Pulmonary artery endothelial cell (primary cell): ENCODE measurements around the gene SLC39A3. TPM values are rescaled to one million over a fixed set of nuclear protein-coding genes. Genes with fewer than 3 reads are reported as not detected.
A peak's percentile ranks its signal among the peaks of the same experiment; 100 is the strongest.

Experiments used
- DNase-seq: peaks from one replicate; pipeline ENCODE4 v3.0.0-alpha.2; 2011; ENCODE audit warnings: low read depth, low spot score
- total RNA-seq: library from RNA; depleted of rRNA; stranded (reverse); fragments of >200 nt; gene quantifications from 2 replicates; pipeline ENCODE4 v1.2.3, GENCODE V29; 2014

Gene SLC39A3
- total RNA-seq, result 18.0 and 25.9 TPM in 2 replicates

DNA sequence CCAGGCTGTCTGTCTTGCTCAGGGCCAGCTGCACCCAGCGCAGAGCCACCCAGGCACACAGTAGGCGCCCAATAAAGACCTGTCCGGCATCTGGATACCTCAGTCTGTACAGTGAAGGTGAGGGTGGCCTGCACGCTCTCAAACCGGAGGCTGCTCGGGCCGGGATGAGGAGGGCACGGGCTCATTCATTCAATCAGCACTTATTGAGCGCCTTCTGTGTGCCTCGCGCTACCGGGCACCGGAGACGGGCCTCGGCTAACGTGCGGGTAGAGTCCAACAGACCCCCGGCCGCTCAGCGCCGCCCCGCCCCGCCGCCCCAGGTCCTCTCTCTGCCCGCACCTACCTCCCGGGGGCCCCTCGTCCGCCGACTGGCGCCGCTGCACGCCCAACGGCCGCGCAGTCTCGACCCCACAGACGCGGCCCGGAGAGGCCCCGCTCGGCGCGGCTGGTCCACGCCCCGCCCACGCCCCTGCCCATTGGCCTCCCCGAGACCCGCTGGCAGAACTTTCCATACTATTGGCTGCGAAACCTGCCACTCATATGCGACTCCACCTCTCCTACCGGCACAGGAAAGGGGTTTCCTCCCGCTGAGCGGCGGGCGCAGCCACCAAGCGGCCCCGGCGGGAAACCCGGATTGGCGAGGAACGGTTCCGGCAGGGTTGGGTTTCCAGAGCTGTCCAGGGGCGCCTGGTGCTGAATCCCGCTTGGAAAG is at the start of gene SLC39A3:
Gene SLC39A3, minus strand, starts transcription at position 416 of the 712 bp plus-strand sequence. CDS start 2,760 bp downstream, outside the sequence.
- DNase-seq, result peak; percentile 96

GRCh38 chr19:2788237-2788636 is 48.4 kb upstream of the SLC39A3 start:
- DNase-seq, result no peak

DNA sequence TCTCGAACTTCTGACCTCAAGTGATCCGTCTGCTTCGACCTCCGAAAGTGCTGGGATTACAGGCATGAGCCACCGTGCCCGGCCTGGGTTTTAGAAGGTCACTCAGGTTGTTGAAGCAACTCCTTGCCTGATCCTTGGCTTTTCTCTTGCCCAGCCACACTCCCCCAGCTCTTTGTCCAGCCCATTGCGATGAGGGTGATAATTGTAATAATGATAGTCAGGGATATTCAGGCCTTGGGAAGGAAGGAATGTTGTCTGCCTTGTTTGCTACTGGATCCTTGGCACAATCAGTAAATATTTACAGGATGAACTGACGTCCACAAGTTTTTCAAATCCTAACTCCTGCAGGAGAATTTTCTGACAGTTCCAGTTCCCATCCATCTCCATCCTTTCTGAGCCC is 47.3 kb upstream of the SLC39A3 start:
- DNase-seq, result no peak

GRCh38 chr19:2785244-2785997 is 45.6 kb upstream of the SLC39A3 start, which contains the start of gene THOP1:
TSS of gene THOP1 (plus strand) at chr19:2785503. CDS start at chr19:2785663, 160 bp downstream.
- peak; percentile 96 for DNase-seq

- no peak for DNase-seq
Measured at GRCh38 chr19:2783781-2784145, 43.9 kb upstream of the SLC39A3 start.

DNA sequence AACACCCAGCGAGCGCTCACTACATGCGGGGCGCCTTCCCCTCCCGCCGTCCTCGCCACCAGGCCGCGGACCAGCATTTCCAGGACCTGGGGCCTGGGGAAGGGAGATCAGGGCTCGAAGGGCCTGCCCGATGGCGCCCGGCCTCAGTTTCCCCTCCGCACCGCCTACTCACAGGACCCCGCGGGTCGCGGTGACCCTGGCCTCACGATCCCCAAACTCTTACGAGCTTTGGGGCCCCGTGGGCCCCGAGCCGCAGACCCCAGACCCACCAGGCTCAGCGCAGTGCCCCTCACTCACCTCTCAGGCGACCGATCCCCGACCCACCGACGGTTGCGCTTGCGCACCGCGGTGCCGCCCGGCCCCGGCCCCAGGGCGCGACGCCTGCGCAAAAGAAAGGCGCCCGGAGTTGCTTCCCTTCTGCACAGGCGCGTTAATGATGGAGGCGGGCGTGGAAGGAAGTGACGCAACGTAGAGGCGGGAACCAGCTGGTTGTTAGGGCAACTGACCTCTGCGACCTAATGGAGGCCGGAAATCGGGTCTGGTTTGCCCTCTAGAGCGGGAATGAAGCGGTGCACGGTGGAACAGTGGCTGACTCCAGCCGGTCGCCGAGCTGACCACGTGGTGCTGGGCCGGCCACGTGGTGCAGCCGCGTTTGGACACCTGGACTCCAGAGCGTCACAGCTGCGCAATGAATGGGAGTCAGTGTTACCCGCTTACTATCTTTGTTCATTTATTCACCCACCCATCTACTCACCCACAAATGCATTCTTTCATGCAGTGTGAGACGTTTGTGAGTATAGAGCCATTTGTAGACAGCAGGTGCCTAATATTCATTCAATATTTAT is 43.3 kb upstream of the SLC39A3 start, which contains the start of gene SGTA:
Gene SGTA, minus strand, starts transcription at position 338 of the 845 bp plus-strand sequence. CDS start 14,205 bp downstream, outside the sequence.
- peak; percentile 98 for DNase-seq

DNA sequence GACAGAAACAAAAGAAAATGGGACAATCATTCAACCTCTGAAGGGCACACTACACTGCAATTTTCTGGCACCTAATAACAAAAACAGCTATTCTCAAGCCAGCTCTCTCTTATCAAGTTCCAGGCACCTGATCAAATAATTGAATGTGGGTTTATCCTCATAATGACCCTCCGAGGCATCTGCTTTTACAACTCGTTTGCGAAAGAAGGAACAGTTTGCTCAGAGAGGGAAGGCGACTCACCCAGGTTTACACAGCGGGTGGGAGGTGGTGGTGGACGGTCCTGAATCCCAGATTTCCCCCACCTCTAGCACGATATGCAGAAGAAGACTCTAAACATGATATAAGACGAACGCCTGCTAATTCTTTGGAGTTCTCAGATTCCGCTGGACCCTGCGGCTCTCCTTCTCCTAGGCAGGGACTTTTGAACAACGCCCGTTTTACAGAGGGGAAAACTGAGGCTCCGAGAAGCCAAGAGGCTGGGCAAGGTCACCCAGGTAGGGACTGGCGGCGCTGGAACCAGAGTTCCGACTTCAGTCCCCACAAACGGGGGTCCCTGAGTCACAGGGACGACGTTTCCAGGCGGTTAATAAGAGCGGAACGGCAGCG is 42.6 kb upstream of the SLC39A3 start:
- DNase-seq, result no peak

GRCh38 chr19:2780284-2780683 is 40.5 kb upstream of the SLC39A3 start:
- DNase-seq, result no peak

DNA sequence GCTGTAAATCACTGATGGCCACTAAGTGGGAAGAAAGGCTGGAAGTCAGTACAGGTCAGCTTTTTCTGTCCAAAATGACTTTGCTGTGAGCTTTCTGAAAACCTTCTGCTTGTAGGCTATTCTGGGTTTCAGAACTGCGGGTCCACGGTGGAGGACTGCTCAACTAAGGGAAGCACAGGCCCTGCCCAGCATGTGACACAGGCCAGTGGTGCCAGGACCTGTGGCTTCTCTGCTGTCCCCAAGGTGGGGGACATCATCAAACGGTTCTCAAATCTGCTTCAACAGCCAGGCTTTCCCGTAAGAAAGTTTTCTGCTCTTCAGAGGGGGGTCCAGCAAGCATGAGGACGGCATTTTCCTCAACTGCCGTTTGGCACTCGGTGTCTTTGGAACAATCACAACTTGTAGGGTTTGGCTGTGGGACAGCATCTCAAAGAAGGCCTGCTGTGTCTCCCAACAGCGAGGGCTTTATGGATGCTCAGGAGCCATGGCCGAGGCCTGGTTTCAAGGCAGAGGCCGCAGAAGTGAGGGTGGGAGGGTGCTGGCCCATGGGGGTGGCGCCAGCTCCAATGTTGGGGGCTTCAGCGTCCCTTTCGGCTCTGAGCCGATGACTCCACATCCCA is 39.4 kb upstream of the SLC39A3 start:
- no peak for DNase-seq

DNA sequence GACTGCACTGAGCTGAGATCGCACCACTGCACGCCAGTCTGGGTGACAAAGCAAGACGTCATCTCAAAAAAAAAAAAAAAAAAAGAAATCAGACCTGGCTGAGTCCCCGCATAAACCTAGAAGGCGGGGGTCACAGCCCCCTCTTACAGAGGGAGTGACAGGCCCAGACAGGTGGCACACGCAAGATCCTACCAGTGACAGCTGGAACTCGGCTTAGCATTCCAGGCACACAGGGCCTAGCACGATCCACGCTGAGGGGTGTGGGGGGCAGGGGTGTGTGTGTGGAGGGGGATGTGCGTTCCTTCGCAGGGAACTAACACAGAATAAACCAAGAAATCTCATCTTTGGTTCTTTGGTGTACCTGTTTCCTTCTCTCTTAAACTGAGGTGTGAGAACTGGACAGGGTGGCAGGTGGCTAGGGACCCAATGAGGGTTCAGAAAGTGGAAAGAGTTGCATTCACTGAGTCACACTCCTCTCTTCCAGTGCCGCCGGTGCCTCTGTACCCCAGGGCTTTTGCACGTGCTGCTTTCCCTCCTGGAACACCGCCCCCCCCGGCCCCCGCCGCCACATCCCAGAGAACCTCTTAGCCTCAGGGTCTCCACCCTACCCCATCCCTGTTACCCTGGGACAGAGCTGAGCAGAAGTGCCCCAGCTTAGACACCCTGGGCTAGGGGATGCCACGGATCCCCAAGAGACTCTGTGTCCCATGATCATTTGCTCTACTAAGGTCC is 38.3 kb upstream of the SLC39A3 start:
- no peak for DNase-seq

GRCh38 chr19:2775556-2776430 is 36.0 kb upstream of the SLC39A3 start:
- no peak for DNase-seq

GRCh38 chr19:2774953-2775555 is 35.2 kb upstream of the SLC39A3 start:
- no peak for DNase-seq

DNA sequence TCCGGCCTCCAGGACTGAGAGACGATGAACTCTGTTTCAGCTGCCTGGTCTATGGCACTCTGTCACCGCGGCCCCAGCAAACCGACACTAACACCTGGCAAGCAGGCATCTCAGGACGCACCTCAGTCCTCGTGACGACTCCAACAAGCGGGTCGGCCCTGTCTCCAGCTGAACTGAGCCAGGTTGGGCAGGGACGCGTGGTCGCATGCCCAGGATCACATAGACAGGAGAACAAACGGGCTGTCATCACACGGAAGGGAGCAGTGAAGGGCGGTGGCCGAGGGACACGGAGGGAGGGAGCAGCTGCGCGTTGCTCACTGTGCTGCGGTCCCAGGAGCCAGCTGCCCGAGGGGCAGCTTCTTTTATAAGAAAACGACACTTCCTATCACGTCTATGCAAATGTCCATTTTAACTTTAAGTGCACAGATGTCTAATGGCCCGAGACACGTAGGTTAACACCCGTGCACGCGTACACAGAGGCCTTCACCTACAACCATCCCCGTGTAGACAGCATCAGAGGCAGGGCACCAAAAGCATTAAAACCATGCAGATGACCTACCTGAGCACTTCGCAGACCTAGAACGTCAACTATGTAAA is 34.4 kb upstream of the SLC39A3 start:
- DNase-seq, result no peak

- no peak for DNase-seq
Measured at GRCh38 chr19:2771786-2772674, 32.2 kb upstream of the SLC39A3 start.

DNA sequence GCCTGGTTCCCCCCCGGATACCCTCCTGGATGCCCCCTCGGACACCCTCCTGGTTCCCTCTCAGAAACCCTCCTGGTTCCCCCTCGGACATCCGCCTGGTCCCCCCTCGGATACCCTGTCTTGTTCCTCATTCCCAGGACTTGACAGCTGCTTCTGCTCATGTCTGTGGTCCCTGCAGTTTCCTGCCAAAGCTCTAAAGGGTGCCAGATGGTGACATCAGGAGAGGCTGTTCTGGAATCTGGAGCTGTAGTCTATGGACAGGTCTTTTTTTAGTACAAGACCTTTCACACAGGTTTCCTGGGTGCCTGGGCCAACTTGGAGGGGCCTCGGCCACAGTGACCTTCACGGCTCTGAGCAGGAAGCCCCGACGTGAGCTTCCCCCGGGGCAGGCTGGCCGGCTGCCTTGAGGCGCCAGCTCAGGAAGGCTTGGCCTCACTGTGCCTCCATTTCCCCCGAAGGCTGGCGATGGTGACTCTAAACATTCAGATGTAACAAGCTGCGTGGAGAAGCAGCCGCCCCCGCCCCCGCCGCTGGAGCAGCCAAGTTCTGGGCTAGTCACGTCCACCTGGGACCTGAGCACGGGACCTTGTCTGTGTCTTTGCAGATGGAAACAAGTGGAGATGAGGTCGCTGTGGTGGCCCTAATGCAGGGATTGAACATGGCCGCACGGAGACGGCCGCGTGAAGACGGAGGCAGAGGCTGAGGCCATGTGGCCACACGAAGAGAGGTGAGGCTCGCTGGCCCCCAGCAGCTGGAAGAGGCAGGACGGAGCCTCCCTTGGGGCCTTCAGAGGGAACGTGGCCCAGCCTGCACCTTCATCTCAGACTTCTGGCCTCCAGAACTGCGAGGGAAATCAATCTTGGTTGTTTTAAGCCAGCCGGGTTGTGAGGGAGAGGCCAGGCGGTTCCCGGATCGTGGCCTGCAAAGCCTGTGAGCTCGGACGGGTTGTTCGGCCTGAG is 30.5 kb upstream of the SLC39A3 start:
- no peak for DNase-seq

DNA sequence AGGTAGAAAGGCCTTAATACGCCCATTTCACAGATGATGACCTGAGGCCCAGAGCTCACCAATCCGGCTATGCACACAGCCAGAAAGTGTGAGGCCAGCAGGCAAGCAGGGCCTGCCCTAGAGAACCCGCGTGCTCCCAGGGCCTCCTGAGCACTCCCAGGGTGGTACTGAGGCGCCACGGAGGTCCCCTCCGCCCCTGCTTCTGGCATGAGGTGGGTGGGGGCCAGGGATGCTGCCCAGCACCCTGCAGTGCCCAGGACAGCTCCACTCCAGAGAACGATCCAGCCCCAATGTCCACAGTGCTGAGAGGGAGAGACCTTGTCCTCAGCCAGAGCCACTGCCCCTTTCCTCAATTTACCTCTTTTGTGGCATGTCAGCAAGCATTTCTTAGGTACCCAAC is 29.4 kb upstream of the SLC39A3 start:
- DNase-seq, result no peak
